HCT116 (cell line): ENCODE data around the gene PREB. TPM values are rescaled to one million over a fixed set of nuclear protein-coding genes. Genes with fewer than 3 reads are reported as not detected.

Experiments used
- ATAC-seq: fragments of 200-7000 bp; cut with Tn5 transposase; 2 replicates; pipeline ENCODE4 v1.9.1; 2020; ENCODE audit warnings: mild to moderate bottlenecking, moderate library complexity
- BruUV-seq: library from RNA; stranded (reverse); fragments of 400-500 nt; replicated peaks from 2 replicates; lab custom pipeline; 2021; lab: Mats Ljungman, UMichigan
- CTCF ChIA-PET: fragments of 300-600 bp; sonication (Branson Sonifier 250); formaldehyde crosslinking; loops from one replicate; lab custom pipeline; 2021; ENCODE audit warnings: antibody characterized with exemption; lab: Charles Lee
- POLR2A ChIA-PET: fragments of 300-600, 350-600 bp; sonication (Branson Sonifier 250); formaldehyde crosslinking; loops from one replicate; lab custom pipeline; 2021; ENCODE audit warnings: antibody characterized with exemption; lab: Charles Lee
- RAD21 ChIA-PET, 2 experiments: fragments of 300-600 bp; sonication (Branson Sonifier 250); formaldehyde crosslinking; loops; one replicate each; lab custom pipeline; 2023; ENCODE audit warnings: low total read pairs in 2 of 2; ENCODE audit not compliant: uncharacterized antibody in 2 of 2, unreplicated experiment in 2 of 2, low non-redundant PET in 1 of 2; lab: Charles Lee
- DNase-seq: peaks from one replicate; pipeline ENCODE4 v3.0.0-alpha.2; 2010; ENCODE audit warnings: low read depth, low spot score
- H2AFZ ChIP-seq: fragments of 200-600 bp; shearing (Covaris generic), sonication (generic); 2 replicates; pipeline ENCODE4 v1.6.1; 2017; ENCODE audit warnings: low read depth, mixed run types, mixed read lengths, antibody characterized with exemption, low read length; ENCODE audit not compliant: poor library complexity, severe bottlenecking
- H3K27ac ChIP-seq: 2 replicates; pipeline ENCODE4 v1.5.1; 2012; ENCODE audit warnings: low read depth, low read length
- H3K27me3 ChIP-seq: fragments of 200-600 bp; sonication (generic); 2 replicates; pipeline ENCODE4 v1.6.1; 2016; ENCODE audit warnings: mixed run types, low read length, mixed read lengths; ENCODE audit not compliant: insufficient read depth
- H3K36me3 ChIP-seq, 2 experiments: fragments of 200-500 bp in 1 of 2; fragments of 200-600 bp in 1 of 2; sonication (Bioruptor generic) in 1 of 2; sonication (generic) in 1 of 2; 2 replicates each; pipeline versions ENCODE4 v1.5.1 to v1.6.1; 2014 to 2016; ENCODE audit warnings: low read length in 2 of 2, inconsistent platforms in 1 of 2, mixed read lengths in 1 of 2, mixed run types in 1 of 2; ENCODE audit not compliant: insufficient read depth in 2 of 2, control insufficient read depth in 1 of 2
- H3K4me1 ChIP-seq, 2 experiments: fragments of 200-600 bp in 1 of 2; sonication (generic) in 1 of 2; 2 replicates each; pipeline versions ENCODE4 v1.5.1 to v1.6.1; 2012 to 2017; ENCODE audit warnings: low read length in 2 of 2, inconsistent platforms in 1 of 2, mild to moderate bottlenecking in 1 of 2, mixed read lengths in 1 of 2, mixed run types in 1 of 2, moderate library complexity in 1 of 2; ENCODE audit not compliant: insufficient read depth in 2 of 2, control insufficient read depth in 1 of 2
- H3K4me2 ChIP-seq: fragments of 200-600 bp; sonication (generic); 2 replicates; pipeline ENCODE4 v1.6.1; 2017; ENCODE audit warnings: mixed run types, low read length, mixed read lengths
- H3K4me3 ChIP-seq, 2 experiments: fragments of 200-600 bp in 1 of 2; sonication (generic) in 1 of 2; replicated peaks in 1 of 2; 2 replicates each; pipeline ENCODE4 v1.5.1; 2011 to 2016; ENCODE audit warnings: low read length in 2 of 2, control low read depth in 1 of 2, low read depth in 1 of 2, mild to moderate bottlenecking in 1 of 2, mixed read lengths in 1 of 2, mixed run types in 1 of 2
- H3K79me2 ChIP-seq: fragments of 200-600 bp; sonication (generic); 2 replicates; pipeline ENCODE4 v1.6.1; 2017; ENCODE audit warnings: mild to moderate bottlenecking, mixed run types, low read length, moderate library complexity, mixed read lengths; ENCODE audit not compliant: insufficient read depth
- H3K9ac ChIP-seq: fragments of 200-600 bp; sonication (generic); 2 replicates; pipeline ENCODE4 v1.6.1; 2016; ENCODE audit warnings: low read length, mixed read lengths
- H3K9me2 ChIP-seq: fragments of 200-600 bp; sonication (generic), shearing (Covaris generic); 2 replicates; pipeline ENCODE4 v1.6.1; 2017; ENCODE audit warnings: mixed run types, mild to moderate bottlenecking, moderate library complexity; ENCODE audit not compliant: insufficient read depth
- H3K9me3 ChIP-seq, 2 experiments: fragments of 200-500 bp in 1 of 2; fragments of 200-600 bp in 1 of 2; sonication (Bioruptor generic) in 1 of 2; sonication (generic) in 1 of 2; 2 replicates each; pipeline ENCODE4 v1.6.1; 2014 to 2017; ENCODE audit warnings: low read length in 2 of 2, mixed read lengths in 2 of 2, inconsistent platforms in 1 of 2, low read depth in 1 of 2, mild to moderate bottlenecking in 1 of 2, mixed run types in 1 of 2, moderate library complexity in 1 of 2; ENCODE audit not compliant: control insufficient read depth in 1 of 2, insufficient read depth in 1 of 2
- H4K20me1 ChIP-seq: fragments of 200-600 bp; sonication (generic), shearing (Covaris generic); 2 replicates; pipeline ENCODE4 v1.6.1; 2017; ENCODE audit warnings: mixed run types, mild to moderate bottlenecking, moderate library complexity; ENCODE audit not compliant: insufficient read depth
- CEBPB ChIP-seq: IDR thresholded peaks from 2 replicates; pipeline ENCODE4 v1.6.1; 2012; ENCODE audit warnings: low read depth
- EGR1 ChIP-seq: IDR thresholded peaks from 2 replicates; pipeline ENCODE4 v1.6.1; 2012; ENCODE audit warnings: low read depth
- EZH2 ChIP-seq: fragments of 200-600 bp; sonication (generic); IDR thresholded peaks from 2 replicates; pipeline ENCODE4 v1.6.1; 2017; ENCODE audit warnings: antibody characterized with exemption, mixed run types
- POLR2A ChIP-seq: IDR thresholded peaks from 2 replicates; pipeline ENCODE4 v1.7.0; 2011; ENCODE audit warnings: borderline replicate concordance; ENCODE audit not compliant: insufficient read depth, insufficient read length; ENCODE audit errors: extremely low read depth
- POLR2AphosphoS5 ChIP-seq: IDR thresholded peaks from 2 replicates; pipeline ENCODE4 v1.6.1; 2011; ENCODE audit warnings: mild to moderate bottlenecking, low read depth, low read length, moderate library complexity
- ZFX ChIP-seq: fragments of 450-650 bp; IDR thresholded peaks from 2 replicates; pipeline ENCODE4 v1.6.1; 2017
- intact Hi-C: fragments of 100-400 bp; cut with micrococcal nuclease; formaldehyde crosslinking; loops from 2 replicates; pipeline ENCODE4 v1.10.0; 2022
- total RNA-seq: library from RNA; stranded (reverse); gene quantifications from one replicate; pipeline ENCODE4 v1.2.1, GENCODE V29; 2021; ENCODE audit not compliant: unreplicated experiment
- TF ChIP-seq, protein P1 (sequence below): IDR thresholded peaks from 2 replicates; pipeline ENCODE4 v1.6.1; 2012

PREB gene
- total RNA-seq, 1 experiment from 2014 or later: 54.2 TPM

GRCh38 chr2:27095745-27096651, 38.4 kb downstream of the PREB start:
- intact Hi-C loops: loop anchor here (5.0 kb wide), 1 partner anchor 121 kb away; the partner anchor contains the start of gene CAD
- no peaks in the 10 kb centered on the region for H3K9me3 ChIP-seq
- DNase-seq (no peak), ATAC-seq (peak; percentile 88)
- 0 out of 2 replicates have a peak, but pooled peaks have one; percentile 22 for TF ChIP-seq POLR2AphosphoS5
- TF ChIP-seq EZH2: no peak
- TF ChIP-seq EGR1: no peak
- peak; percentile 25 for TF ChIP-seq POLR2A
- no peak overlapping the region for H3K27ac ChIP-seq
- ChIA-PET CTCF (interaction anchor here (1.0 to 1.6 kb wide), 4 partner anchors 96 to 207 kb away, joined by 3 to 5 read pairs (median 4); no protein-coding TSS in a partner anchor), POLR2A (no interaction called here), RAD21 (no interaction called here)
- H3K4me2 ChIP-seq: peak overlapping the region; percentile 62
- no TSS peak for BruUV-seq
- H3K79me2 ChIP-seq: no peaks in the 10 kb centered on the region
- peaks cover 0 to 9% of the 10 kb centered on the region in 2 experiments; a peak in 1 of 4 replicates for H3K4me1 ChIP-seq
- H2AFZ ChIP-seq: peak overlapping the region; percentile 67
- H3K4me3 ChIP-seq: no peak overlapping the region
- H4K20me1 ChIP-seq: no peaks in the 10 kb centered on the region
- H3K27me3 ChIP-seq: no peaks in the 10 kb centered on the region
- peak overlapping the region; percentile 20; the same call in 1 of the 2 replicates for H3K9ac ChIP-seq
- H3K36me3 ChIP-seq: no peaks in the 10 kb centered on the region
- H3K9me2 ChIP-seq: no peaks in the 10 kb centered on the region

DNA sequence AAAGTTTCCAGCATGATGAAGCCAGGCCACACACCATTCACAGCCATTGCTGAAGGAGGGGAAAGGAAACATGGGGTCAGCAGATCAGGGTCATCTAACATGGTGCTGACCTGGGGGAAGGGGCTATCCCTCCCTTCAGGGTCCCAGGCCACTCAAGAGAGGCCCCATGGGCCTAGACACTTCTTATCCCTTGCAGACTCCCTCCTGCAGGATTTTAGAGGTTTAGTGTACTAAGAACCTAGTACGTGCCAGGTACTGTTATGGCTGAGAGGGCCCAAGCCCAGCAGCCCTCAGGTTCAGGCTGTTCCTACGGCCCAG, 39.0 kb downstream of the PREB start:
- Histone ChIP-seq H3K36me3 (no peaks in the 10 kb centered on the region), H3K9me2 (no peaks in the 10 kb centered on the region), H3K4me2 (no peak overlapping the region), H3K79me2 (no peaks in the 10 kb centered on the region), H3K9me3 (no peaks in the 10 kb centered on the region)
- TF ChIP-seq, protein P1, sequence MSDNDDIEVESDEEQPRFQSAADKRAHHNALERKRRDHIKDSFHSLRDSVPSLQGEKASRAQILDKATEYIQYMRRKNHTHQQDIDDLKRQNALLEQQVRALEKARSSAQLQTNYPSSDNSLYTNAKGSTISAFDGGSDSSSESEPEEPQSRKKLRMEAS: no peak
- TF ChIP-seq ZFX (no peak), CEBPB (no peak)
- TF ChIP-seq, all 23 proteins: peak for 0
- BruUV-seq: no TSS peak
- ATAC-seq: no peak
- Histone ChIP-seq H3K4me1 (peaks cover 0 to 9% of the 10 kb centered on the region in 2 experiments; a peak in 1 of 4 replicates), H4K20me1 (no peaks in the 10 kb centered on the region), H3K27me3 (no peaks in the 10 kb centered on the region), H3K27ac (no peak overlapping the region), H3K9ac (no peak overlapping the region), H2AFZ (no peak overlapping the region), H3K4me3 (no peak overlapping the region)
- CTCF ChIA-PET: no interaction called here
- intact Hi-C loops: loop anchor here (5.0 kb wide), 1 partner anchor 122 kb away; the partner anchor contains the start of gene CAD
- DNase-seq: no peak
- RAD21 ChIA-PET: no interaction called here
- POLR2A ChIA-PET: no interaction called here
